ENCODE measurements around the gene ITPRID1. TPM values are rescaled to one million over a fixed set of nuclear protein-coding genes. Genes with fewer than 3 reads are reported as not detected.

Gene ITPRID1
- total and polyA plus RNA-seq, 10 of the 15 experiments (the other 5 are each of a cell fraction or from before 2014, with no cell fraction given): 0.06 TPM; not detected in 9

GRCh38 chr7:31563522-31563921, 49.6 kb downstream of the ITPRID1 start (continued):
- TF ChIP-seq ELK1 (IDR thresholded peaks at IDR 0.05; ENCODE audit: low read depth, low read length): no peak
- no peak for TF ChIP-seq PAX5 (IDR thresholded peaks at IDR 0.05; ENCODE audit: borderline replicate concordance, low read depth, low read length)
- TF ChIP-seq BMI1 (IDR thresholded peaks at IDR 0.05; ENCODE audit: borderline replicate concordance): no peak
- no peak for TF ChIP-seq MYB (IDR thresholded peaks at IDR 0.05; ENCODE audit: borderline replicate concordance, low read depth, low read length)
- TF ChIP-seq CEBPZ (IDR thresholded peaks at IDR 0.05; ENCODE audit: low read depth, low read length): no peak
- no peak for TF ChIP-seq RFX5 (IDR thresholded peaks at IDR 0.05; ENCODE audit: low read depth, low read length)

GRCh38 chr7:31563951-31564350, 50.1 kb downstream of the ITPRID1 start:
- CTCF ChIA-PET: no interaction called here
- in situ Hi-C loops (cut with MboI): no loop called here
- BruUV-seq (replicated peaks): no TSS peak
- TF ChIP-seq ASH2L (IDR thresholded peaks at IDR 0.05; ENCODE audit: borderline replicate concordance, low read depth) (no peak), ZNF384 (IDR thresholded peaks at IDR 0.05; ENCODE audit: borderline replicate concordance, low read depth, low read length) (no peak), CEBPZ (IDR thresholded peaks at IDR 0.05; ENCODE audit: low read depth, low read length) (no peak), ETV6 (conservative IDR thresholded peaks at IDR 0.05 in 1 of 2, IDR thresholded peaks at IDR 0.05 in 1 of 2; ENCODE audit: borderline replicate concordance in 1 of 2, low read depth in 1 of 2) (no peak)

More at GRCh38 chr7:31563951-31564350, 50.1 kb downstream of the ITPRID1 start:
- H3K27me3 ChIP-seq (replicated peaks in 1 of 2; ENCODE audit: control insufficient read depth in 2 of 2, insufficient read depth in 2 of 2, low read length in 1 of 2): no peaks in the 10 kb centered on the region; a peak in 1 of 4 replicates
- intact Hi-C loops (cut with micrococcal nuclease; ENCODE audit: unreplicated experiment): no loop called here
- no peak overlapping the region for H3K27ac ChIP-seq (ENCODE audit: control insufficient read depth, insufficient read depth)
- DNase-seq (ENCODE audit: low read depth, low spot score) (no peak), FAIRE-seq (no peak), ATAC-seq (no peak)
- 50% methylated on average over 3 of the region's 3 CpGs for WGBS (ENCODE audit: insufficient coverage, insufficient replicate concordance, low lambda C conversion rate, missing lambda C conversion rate)
- no peaks in the 10 kb centered on the region for H3K79me2 ChIP-seq (ENCODE audit: control insufficient read depth, insufficient read depth, low read length)
- ChIA-PET SMC1A (ENCODE audit: uncharacterized antibody, unreplicated experiment) (no interaction called here), RAD21 (ENCODE audit: unreplicated experiment) (no interaction called here), POLR2A (no interaction called here)
- no peak overlapping the region for H3K4me2 ChIP-seq (ENCODE audit: control insufficient read depth, insufficient read depth)
- no peaks in the 10 kb centered on the region for H3K9me3 ChIP-seq (replicated peaks; ENCODE audit: control insufficient read depth, insufficient read depth, low read length)
- no peaks in the 10 kb centered on the region for H3K4me1 ChIP-seq (ENCODE audit: control insufficient read depth, insufficient read depth, low read length)
- no peaks in the 10 kb centered on the region for H3K36me3 ChIP-seq (ENCODE audit: control insufficient read depth in 2 of 2, insufficient read depth in 2 of 2, low read length in 1 of 2)
- H3K9ac ChIP-seq (ENCODE audit: control insufficient read depth, insufficient read depth, low read length): no peak overlapping the region
- no peak overlapping the region for H2AFZ ChIP-seq (ENCODE audit: control insufficient read depth, low read depth, low read length)
- H3K4me3 ChIP-seq: no peak overlapping the region
- H4K20me1 ChIP-seq (ENCODE audit: control insufficient read depth, insufficient read depth): no peaks in the 10 kb centered on the region
